Sigmoid colon (tissue), 7 donors: ENCODE measurements around the gene KCNIP1. TPM values are rescaled to one million over a fixed set of nuclear protein-coding genes. Genes with fewer than 3 reads are reported as not detected.

Experiments used
- DNase-seq: peaks from one replicate; pipeline ENCODE4 v3.0.0-alpha.2; 2019
- H3K27ac ChIP-seq, 4 donors: fragments of 200-600 bp; sonication (generic); one replicate each; pipeline ENCODE4 v1.5.1; 2016 to 2019; ENCODE audit warnings: mild to moderate bottlenecking in 1 of 4
- H3K27me3 ChIP-seq, 3 donors: fragments of 200-600 bp; sonication (generic); one replicate each; pipeline ENCODE4 v1.5.1; 2019; ENCODE audit warnings: mild to moderate bottlenecking in 1 of 3
- H3K36me3 ChIP-seq, 4 donors: fragments of 200-600 bp; sonication (generic); one replicate each; pipeline ENCODE4 v1.5.1; 2016 to 2019
- H3K4me1 ChIP-seq, 4 donors: fragments of 200-600 bp; sonication (generic); one replicate each; pipeline ENCODE4 v1.5.1; 2017 to 2019
- H3K4me3 ChIP-seq, 4 donors: fragments of 200-600 bp; sonication (generic); one replicate each; pipeline ENCODE4 v1.5.1; 2017 to 2019; ENCODE audit warnings: mild to moderate bottlenecking in 2 of 4, moderate library complexity in 1 of 4
- H3K9me3 ChIP-seq, 4 donors: fragments of 200-600 bp in 3 of 4; sonication (generic) in 3 of 4; one replicate each; pipeline versions ENCODE4 v1.5.1 to v1.6.1; 2013 to 2019
- EP300 ChIP-seq, 4 donors: sonication (generic); formaldehyde crosslinking; IDR thresholded peaks; one replicate each; pipeline ENCODE4 v1.6.1; 2017; ENCODE audit warnings: antibody characterized with exemption in 4 of 4
- POLR2A ChIP-seq, 2 donors: fragments of 450-650 bp; IDR thresholded peaks; one replicate each; pipeline ENCODE4 v1.6.1; 2016; ENCODE audit warnings: antibody characterized with exemption in 2 of 2, mild to moderate bottlenecking in 2 of 2, moderate library complexity in 2 of 2
- POLR2AphosphoS5 ChIP-seq, 4 donors: sonication (generic); formaldehyde crosslinking; IDR thresholded peaks; one replicate each; pipeline ENCODE4 v1.6.1; 2017; ENCODE audit warnings: antibody characterized with exemption in 4 of 4
- WGBS, 2 donors: extraction: QIAGEN DNeasy Blood & Tissue Kit; methylation state at CpG; one replicate each; pipeline ENCODE4 v1.1.7; 2013; 5-methylcytosine and 5-hydroxymethylcytosine counted together
- intact Hi-C: fragments of 100-400 bp; cut with DNase I; formaldehyde crosslinking; loops from one replicate; pipeline ENCODE4 v1.15.1; 2023
- polyA plus RNA-seq, 3 donors: library from polyadenylated mRNA; stranded (reverse); fragments of 200-250 nt; gene quantifications; one replicate each; pipeline ENCODE4 v1.2.3, GENCODE V29; 2013
- total RNA-seq, 4 donors: library from RNA; depleted of rRNA; stranded (reverse); fragments of >200 nt; gene quantifications; one replicate each; pipeline ENCODE4 v1.1.0, GENCODE V29; 2016
- TF ChIP-seq, protein P1 (sequence below), 4 experiments: fragments of 450-650 bp in 3 of 4; fragments of 200-600 bp in 1 of 4; IDR thresholded peaks; one replicate each; pipeline ENCODE4 v1.5.1; 2016 to 2019; ENCODE audit warnings: antibody characterized with exemption in 4 of 4, mild to moderate bottlenecking in 3 of 4, moderate library complexity in 2 of 4
- donor health status: healthy with polysubstance abuse.
- donor health status: Bipolar disorder and iron deficiency.
- donor health status: healthy.

KCNIP1 gene
- total and polyA plus RNA-seq, 7 donors = 0.28 to 2.8 (median 1.1) TPM; not detected in 2

DNA sequence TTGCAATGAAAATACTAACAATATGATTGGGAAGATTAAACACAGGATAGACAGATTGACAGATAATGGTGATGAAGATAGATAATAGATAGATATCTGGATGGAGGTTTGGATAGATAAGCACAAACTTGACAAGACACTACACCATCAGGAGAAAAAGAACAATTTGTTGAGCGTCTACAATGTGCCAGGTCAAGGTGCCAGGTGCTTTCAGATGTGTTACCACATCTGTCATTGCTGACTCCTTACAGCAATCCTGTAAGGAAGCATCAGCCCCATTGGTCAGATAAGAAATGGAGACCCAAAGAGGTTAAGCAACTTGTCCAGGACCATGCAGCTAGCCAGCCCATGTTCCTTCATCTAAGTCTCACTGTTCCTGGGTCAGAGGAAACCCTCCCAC, 278.1 kb downstream of the KCNIP1 start:
- intact Hi-C loops = no loop called here
- Histone ChIP-seq H3K4me1 (no peaks in the 10 kb centered on the region), H3K27me3 (no peaks in the 10 kb centered on the region), H3K36me3 (no peaks in the 10 kb centered on the region), H3K4me3 (no peak overlapping the region), H3K9me3 (no peaks in the 10 kb centered on the region), H3K27ac (no peak overlapping the region)
- TF ChIP-seq EP300 (IDR thresholded peaks at IDR 0.05) (no peak), POLR2AphosphoS5 (IDR thresholded peaks at IDR 0.05) (no peak), POLR2A (IDR thresholded peaks at IDR 0.05) (no peak)
- TF ChIP-seq, protein P1, sequence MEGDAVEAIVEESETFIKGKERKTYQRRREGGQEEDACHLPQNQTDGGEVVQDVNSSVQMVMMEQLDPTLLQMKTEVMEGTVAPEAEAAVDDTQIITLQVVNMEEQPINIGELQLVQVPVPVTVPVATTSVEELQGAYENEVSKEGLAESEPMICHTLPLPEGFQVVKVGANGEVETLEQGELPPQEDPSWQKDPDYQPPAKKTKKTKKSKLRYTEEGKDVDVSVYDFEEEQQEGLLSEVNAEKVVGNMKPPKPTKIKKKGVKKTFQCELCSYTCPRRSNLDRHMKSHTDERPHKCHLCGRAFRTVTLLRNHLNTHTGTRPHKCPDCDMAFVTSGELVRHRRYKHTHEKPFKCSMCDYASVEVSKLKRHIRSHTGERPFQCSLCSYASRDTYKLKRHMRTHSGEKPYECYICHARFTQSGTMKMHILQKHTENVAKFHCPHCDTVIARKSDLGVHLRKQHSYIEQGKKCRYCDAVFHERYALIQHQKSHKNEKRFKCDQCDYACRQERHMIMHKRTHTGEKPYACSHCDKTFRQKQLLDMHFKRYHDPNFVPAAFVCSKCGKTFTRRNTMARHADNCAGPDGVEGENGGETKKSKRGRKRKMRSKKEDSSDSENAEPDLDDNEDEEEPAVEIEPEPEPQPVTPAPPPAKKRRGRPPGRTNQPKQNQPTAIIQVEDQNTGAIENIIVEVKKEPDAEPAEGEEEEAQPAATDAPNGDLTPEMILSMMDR (IDR thresholded peaks at IDR 0.05) = no peak
- 72 to 84% methylated on average over 1 of the region's 1 CpG for WGBS, 2 donors
- no peak for DNase-seq

DNA sequence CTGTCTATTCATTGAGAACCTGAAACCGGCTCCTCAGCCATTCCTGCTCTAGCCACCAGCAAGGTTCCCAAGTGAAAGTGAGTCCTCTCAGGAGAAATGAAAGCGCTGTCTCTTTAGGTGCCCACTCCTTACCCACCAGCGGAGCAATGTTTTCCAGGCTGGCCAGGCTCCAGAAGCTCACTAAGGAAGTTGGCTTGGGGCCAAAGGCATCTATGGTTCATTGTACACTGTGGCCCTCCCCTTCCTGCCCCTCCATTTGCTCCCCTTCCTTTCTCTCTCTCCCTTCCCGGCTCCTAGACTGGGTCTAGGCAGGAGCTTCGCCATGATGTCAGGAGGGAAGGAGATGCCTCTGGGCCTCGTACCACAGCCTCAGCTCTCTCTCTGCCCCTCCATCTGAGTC, 278.6 kb downstream of the KCNIP1 start:
- WGBS, 2 donors = 38 to 73% methylated on average over 6 of the region's 6 CpGs
- intact Hi-C loops = no loop called here
- TF ChIP-seq EP300 (IDR thresholded peaks at IDR 0.05) = no peak
- TF ChIP-seq, protein P1 (IDR thresholded peaks at IDR 0.05) = no peak
- no peak for TF ChIP-seq POLR2A (IDR thresholded peaks at IDR 0.05)
- TF ChIP-seq POLR2AphosphoS5 (IDR thresholded peaks at IDR 0.05) = no peak
- H3K4me3 ChIP-seq = no peak overlapping the region
- no peak overlapping the region for H3K27ac ChIP-seq
- no peak for DNase-seq
- H3K9me3 ChIP-seq = no peaks in the 10 kb centered on the region
- H3K36me3 ChIP-seq = no peaks in the 10 kb centered on the region
- no peaks in the 10 kb centered on the region for H3K4me1 ChIP-seq
- no peaks in the 10 kb centered on the region for H3K27me3 ChIP-seq

DNA sequence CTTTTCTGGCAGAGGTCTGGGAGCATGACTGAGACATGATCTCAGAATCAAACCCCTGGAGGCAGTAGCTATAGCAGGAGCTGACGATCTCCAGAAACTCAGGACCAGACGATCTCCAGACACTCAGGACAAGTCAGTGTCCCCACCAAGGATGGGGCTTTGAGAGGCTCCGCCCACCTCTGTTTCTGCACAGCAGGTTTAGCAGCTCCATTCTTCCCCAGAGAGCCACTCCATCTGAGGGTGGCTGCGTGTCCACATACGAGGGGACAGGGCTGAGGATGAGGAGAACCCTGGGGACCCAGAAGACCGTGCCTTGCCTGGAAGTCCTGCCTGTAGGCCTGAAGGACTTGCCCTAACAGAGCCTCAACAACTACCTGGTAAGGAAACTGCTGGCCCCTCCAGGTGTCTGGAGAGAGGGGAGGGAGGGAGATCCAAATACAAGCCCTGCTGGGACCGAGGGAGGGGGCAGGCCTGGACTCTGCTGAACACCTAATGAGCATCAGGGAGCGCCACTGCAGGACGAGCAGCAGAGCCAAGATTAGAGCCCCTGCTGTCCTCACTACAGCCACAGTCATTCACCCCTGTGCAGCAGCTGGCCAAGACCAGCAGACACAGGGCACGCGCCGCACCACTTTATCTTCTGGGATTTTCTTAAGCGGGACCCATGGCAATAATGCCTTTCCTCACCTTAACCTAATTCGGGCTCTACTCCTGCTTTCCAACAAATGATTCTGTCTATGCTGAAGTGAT, 279.9 kb downstream of the KCNIP1 start, which contains the start of gene GABRP:
GABRP (plus strand) TSS at position 228 of the 750 bp plus-strand sequence. CDS start 4,891 bp downstream, outside the sequence.
- intact Hi-C loops = no loop called here
- H3K4me3 ChIP-seq = no peak within 1 kb of the TSS
- WGBS, 2 donors = 90 to 93% methylated on average over 14 of the region's 14 CpGs
- no peak for DNase-seq
- no peak within 1 kb of the TSS for H3K27ac ChIP-seq
- no peaks in the 10 kb centered on the region for H3K9me3 ChIP-seq
- TF ChIP-seq EP300 (IDR thresholded peaks at IDR 0.05) (no peak), POLR2A (IDR thresholded peaks at IDR 0.05) (no peak), POLR2AphosphoS5 (IDR thresholded peaks at IDR 0.05) (no peak)
- TF ChIP-seq, protein P1 (IDR thresholded peaks at IDR 0.05) = no peak
- H3K27me3 ChIP-seq = no peaks in the 10 kb centered on the region
- H3K4me1 ChIP-seq = no peaks in the 10 kb centered on the region
- no peaks in the 10 kb centered on the region for H3K36me3 ChIP-seq

DNA sequence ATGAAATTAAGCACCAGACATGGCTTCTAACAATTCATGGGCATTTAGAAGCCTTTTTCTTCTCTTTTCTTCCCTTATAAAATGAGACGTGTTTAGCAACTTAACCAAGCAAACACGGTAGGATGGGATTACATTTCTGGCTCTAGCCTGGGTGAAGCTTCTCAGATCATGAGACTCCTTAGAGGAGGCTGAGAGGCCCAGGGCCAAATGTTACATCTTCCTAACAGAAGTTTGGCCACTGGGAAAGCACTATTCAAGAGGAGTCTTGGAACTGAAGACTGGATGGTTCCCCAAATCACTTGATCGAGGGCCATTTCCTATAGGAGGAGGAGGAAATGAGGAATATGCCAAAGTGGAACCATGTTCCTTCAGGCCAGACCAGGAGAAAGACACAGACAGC, 281.6 kb downstream of the KCNIP1 start:
- no peak for DNase-seq
- Histone ChIP-seq H3K27me3 (no peaks in the 10 kb centered on the region), H3K27ac (no peak overlapping the region), H3K4me1 (no peaks in the 10 kb centered on the region), H3K36me3 (no peaks in the 10 kb centered on the region), H3K4me3 (no peak overlapping the region), H3K9me3 (no peaks in the 10 kb centered on the region)
- TF ChIP-seq, protein P1 (IDR thresholded peaks at IDR 0.05) = no peak
- TF ChIP-seq POLR2A (IDR thresholded peaks at IDR 0.05) = no peak
- no peak for TF ChIP-seq EP300 (IDR thresholded peaks at IDR 0.05)
- TF ChIP-seq POLR2AphosphoS5 (IDR thresholded peaks at IDR 0.05) = no peak
- 83 to 95% methylated on average over 3 of the region's 3 CpGs for WGBS, 2 donors
- intact Hi-C loops = no loop called here

Other genes with a start within 250 kb of the KCNIP1 start
- 10 to 100 TPM; 10.2 to 17.2 (median 13.6) TPM for gene LCP2, start 206.2 kb upstream of the KCNIP1 start, total RNA-seq
- gene LCP2, start 206.2 kb upstream of the KCNIP1 start, polyA plus RNA-seq = 10 to 100 TPM in 1 of 3 donors, 1 to 10 TPM in 2; 5.4 to 22.3 (median 8.6) TPM
- gene KCNMB1, start 114.7 kb upstream of the KCNIP1 start, total RNA-seq = 10 to 100 TPM; 38.6 to 59.8 (median 44.6) TPM
- 1 to 10 TPM in 2 of 3 donors, under 1 TPM in 1; 0.46 to 6.8 (median 1.2) TPM for gene KCNMB1, start 114.7 kb upstream of the KCNIP1 start, polyA plus RNA-seq